ENCODE measurements around the gene DET1. TPM values are rescaled to one million over a fixed set of nuclear protein-coding genes. Genes with fewer than 3 reads are reported as not detected.

DET1 gene
- total and polyA plus RNA-seq, 2 of the 13 experiments (the other 11 are each of a cell fraction or from before 2014, with no cell fraction given): 2.2 to 4.2 TPM

GRCh38 chr15:88465633-88466224, 80.8 kb downstream of the DET1 start (continued):
- TF ChIP-seq ZNF567 (CRISPR knock-in tag; IDR thresholded peaks at IDR 0.05; ENCODE audit: borderline replicate concordance): no peak
- peak; percentile 94 for TF ChIP-seq JUN (CRISPR knock-in tag; IDR thresholded peaks at IDR 0.05)
- no peak for TF ChIP-seq SRSF4 (IDR thresholded peaks at IDR 0.05; ENCODE audit: low read depth, low read length, poor library complexity, severe bottlenecking)
- TF ChIP-seq CBFB (CRISPR knock-in tag; IDR thresholded peaks at IDR 0.05): 0 out of 2 replicates have a peak, but pooled peaks have one; percentile 28
- TF ChIP-seq PBX2 (CRISPR knock-in tag; IDR thresholded peaks at IDR 0.05): no peak
- TF ChIP-seq, protein P1, sequence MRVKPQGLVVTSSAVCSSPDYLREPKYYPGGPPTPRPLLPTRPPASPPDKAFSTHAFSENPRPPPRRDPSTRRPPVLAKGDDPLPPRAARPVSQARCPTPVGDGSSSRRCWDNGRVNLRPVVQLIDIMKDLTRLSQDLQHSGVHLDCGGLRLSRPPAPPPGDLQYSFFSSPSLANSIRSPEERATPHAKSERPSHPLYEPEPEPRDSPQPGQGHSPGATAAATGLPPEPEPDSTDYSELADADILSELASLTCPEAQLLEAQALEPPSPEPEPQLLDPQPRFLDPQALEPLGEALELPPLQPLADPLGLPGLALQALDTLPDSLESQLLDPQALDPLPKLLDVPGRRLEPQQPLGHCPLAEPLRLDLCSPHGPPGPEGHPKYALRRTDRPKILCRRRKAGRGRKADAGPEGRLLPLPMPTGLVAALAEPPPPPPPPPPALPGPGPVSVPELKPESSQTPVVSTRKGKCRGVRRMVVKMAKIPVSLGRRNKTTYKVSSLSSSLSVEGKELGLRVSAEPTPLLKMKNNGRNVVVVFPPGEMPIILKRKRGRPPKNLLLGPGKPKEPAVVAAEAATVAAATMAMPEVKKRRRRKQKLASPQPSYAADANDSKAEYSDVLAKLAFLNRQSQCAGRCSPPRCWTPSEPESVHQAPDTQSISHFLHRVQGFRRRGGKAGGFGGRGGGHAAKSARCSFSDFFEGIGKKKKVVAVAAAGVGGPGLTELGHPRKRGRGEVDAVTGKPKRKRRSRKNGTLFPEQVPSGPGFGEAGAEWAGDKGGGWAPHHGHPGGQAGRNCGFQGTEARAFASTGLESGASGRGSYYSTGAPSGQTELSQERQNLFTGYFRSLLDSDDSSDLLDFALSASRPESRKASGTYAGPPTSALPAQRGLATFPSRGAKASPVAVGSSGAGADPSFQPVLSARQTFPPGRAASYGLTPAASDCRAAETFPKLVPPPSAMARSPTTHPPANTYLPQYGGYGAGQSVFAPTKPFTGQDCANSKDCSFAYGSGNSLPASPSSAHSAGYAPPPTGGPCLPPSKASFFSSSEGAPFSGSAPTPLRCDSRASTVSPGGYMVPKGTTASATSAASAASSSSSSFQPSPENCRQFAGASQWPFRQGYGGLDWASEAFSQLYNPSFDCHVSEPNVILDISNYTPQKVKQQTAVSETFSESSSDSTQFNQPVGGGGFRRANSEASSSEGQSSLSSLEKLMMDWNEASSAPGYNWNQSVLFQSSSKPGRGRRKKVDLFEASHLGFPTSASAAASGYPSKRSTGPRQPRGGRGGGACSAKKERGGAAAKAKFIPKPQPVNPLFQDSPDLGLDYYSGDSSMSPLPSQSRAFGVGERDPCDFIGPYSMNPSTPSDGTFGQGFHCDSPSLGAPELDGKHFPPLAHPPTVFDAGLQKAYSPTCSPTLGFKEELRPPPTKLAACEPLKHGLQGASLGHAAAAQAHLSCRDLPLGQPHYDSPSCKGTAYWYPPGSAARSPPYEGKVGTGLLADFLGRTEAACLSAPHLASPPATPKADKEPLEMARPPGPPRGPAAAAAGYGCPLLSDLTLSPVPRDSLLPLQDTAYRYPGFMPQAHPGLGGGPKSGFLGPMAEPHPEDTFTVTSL (CRISPR knock-in tag; IDR thresholded peaks at IDR 0.05; ENCODE audit: borderline replicate concordance): peak; percentile 81; the same call in 1 of the 2 replicates
- TF ChIP-seq PITX1 (CRISPR knock-in tag; IDR thresholded peaks at IDR 0.05): peak; percentile 61; the same call in 1 of the 2 replicates
- peak; percentile 26; the same call in 1 of the 2 replicates for TF ChIP-seq KLF6 (CRISPR knock-in tag; IDR thresholded peaks at IDR 0.05)
- TF ChIP-seq ZBTB39 (CRISPR knock-in tag; IDR thresholded peaks at IDR 0.05): no peak
- no peak for TF ChIP-seq ZNF713 (CRISPR knock-in tag; IDR thresholded peaks at IDR 0.05)
- TF ChIP-seq, protein P2, sequence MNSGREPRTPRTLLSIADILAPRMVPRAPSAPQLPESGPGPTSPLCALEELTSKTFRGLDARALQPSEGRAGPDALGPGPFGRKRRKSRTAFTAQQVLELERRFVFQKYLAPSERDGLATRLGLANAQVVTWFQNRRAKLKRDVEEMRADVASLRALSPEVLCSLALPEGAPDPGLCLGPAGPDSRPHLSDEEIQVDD (CRISPR knock-in tag; IDR thresholded peaks at IDR 0.05; ENCODE audit: borderline replicate concordance): no peak
- TF ChIP-seq TBX2 (CRISPR knock-in tag; IDR thresholded peaks at IDR 0.05; ENCODE audit: borderline replicate concordance): 0 out of 2 replicates have a peak, but pooled peaks have one; percentile 53
- TF ChIP-seq ZBTB4 (CRISPR knock-in tag; IDR thresholded peaks at IDR 0.05; ENCODE audit: borderline replicate concordance): no peak
